HG03460 (cell line): ENCODE data around the gene KRTAP5-9.
"Not testable (repeated sequence)": the region's sequence is repeated elsewhere in the genome, so short reads cannot be mapped to it uniquely, and the experiment has no call there.

Experiments used
- ATAC-seq: cut with Tn5 transposase; IDR thresholded peaks from one replicate; pipeline ENCODE4 v1.9.1; 2021; ENCODE audit not compliant: unreplicated experiment

KRTAP5-9 gene

DNA sequence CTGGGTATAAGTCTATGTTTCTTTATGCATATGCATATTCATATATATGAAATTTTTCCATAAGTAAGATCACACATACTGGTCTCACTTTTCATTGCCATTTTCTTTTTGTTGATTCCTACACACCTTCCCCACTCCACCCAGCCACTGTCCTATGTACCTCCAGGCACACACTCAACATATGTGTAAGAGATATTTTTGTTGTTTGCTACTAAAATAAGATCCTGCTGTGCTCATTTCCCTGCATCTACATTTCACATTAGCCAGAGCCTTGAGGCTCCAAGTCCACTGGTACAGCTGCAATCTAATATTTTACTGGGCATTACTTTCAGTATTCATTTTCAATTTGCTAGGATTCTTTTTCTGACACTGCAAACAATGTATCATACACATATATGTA is 9.0 kb downstream of the KRTAP5-9 start:
- ATAC-seq: no peak

DNA sequence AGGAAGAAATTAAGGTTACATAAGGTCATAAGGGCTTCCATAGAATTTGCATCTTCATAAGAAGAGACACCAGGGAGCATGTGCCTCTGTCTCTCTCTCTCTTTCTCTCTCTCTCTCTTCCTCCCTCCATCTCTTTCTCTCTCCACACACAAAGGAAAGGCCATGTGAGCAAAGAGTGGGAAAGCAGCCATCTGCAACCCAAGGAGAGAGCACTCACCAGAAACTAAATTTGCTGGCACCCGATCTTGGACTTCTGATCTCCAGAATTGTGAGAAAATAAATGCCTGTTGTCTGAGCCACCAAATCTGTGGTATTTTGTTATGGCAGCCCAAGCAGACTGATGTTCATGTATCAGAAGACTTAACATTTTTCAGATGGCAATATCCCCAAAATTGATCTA is 10.8 kb downstream of the KRTAP5-9 start:
- ATAC-seq: no peak

DNA sequence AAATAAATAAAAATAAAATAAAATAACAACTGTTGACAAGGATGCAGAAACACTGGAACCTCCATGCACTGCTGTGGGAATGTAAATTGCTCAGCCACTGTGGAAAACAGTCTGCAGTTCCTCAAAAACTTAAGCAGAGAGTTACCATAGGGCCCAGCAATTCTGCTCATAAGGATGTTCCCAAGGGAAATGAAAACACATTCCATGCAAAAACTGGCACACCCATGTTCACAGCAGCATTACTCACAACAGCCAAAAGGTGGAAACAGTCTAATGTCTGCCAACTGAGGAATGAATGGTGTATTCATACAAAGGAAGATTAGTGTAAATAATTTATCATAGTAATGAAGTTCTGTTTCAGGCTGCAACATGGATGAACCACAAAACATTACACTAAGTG is 13.9 kb downstream of the KRTAP5-9 start:
- ATAC-seq: no peak

DNA sequence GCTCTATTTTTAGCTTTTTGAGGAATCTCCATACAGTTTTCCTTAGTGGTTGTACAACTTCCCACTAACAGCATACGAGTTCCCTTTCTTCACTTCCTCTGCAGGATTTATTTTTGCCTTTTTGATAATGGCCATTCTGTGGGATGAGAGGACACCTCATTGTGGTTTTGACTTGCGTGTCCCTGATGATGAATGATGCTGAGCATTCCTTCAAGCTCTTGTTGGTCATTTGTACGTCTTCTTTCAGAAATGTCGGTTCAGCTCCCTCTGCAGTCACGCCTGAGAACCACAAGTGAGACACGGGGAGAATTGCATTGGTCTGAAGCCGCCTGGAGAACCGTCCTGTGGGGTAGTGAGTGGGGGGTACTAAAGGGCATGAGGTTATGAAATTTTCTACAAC is 15.2 kb downstream of the KRTAP5-9 start:
- ATAC-seq: no peak

DNA sequence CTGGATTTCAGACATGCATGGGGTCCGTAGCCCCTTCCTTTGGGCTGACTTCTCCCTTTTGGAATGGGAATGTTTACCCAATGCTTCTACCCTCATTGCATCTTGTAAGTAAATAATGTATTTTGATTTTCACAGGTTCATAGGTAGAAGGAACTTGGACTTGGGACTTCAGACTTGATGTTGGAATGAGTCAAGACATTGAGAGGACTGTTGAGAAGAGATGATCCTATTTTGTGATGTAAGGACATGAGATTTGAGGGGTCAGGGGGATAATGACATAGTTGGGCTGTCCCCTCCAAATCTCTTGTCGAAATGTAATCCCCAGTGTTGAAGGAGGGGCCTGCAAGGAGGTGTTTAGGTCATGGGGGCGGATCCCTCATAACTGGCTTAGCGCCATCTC is 16.2 kb downstream of the KRTAP5-9 start:
- no peak for ATAC-seq

DNA sequence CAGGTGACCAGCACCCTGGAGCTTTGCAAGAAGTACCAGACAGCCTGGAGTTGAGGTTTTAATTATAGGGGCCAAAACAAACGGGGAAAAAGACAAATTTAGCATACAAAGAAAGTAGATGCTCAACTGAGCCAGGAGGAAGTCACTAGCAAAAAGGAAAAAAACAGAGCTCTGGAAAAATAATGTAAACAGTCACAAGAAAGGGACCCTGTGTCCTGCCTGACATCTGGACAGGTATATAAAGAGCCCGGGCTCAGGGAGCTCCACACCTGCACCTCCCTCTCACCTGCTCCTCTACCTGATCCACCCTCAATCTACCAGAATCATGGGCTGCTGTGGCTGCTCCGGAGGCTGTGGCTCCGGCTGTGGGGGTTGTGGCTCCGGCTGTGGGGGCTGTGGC is 17.0 kb downstream of the KRTAP5-9 start, which contains the start of gene KRTAP5-10:
Gene KRTAP5-10, plus strand, starts transcription at position 301 of the 400 bp plus-strand sequence. Its CDS starts 25 bp downstream, at position 326.
- ATAC-seq: no peak

DNA sequence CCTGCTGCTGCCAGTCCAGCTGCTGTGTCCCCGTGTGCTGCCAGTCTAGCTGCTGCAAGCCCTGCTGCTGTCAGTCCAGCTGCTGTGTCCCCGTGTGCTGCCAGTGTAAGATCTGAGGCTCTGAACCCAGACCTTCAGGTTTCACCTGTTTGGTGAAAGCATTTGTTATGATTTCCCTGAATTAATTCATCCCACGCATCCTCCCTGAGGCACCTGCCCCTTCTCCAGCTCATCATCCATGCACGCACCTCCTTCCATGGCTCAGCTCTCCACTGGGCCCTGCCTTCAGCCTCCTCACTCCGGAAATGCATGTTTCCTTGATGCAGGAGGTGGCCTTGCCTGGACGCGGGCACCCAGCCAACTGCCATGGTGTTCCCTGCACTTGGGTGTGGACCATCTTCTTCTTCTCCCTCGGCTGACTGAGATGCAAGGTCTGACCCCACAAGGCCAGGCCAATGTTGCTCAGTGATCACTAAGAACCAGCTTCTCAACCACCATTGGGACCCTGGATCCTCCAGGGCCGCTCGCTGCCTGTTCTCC is 17.9 kb downstream of the KRTAP5-9 start:
- ATAC-seq: no peak

DNA sequence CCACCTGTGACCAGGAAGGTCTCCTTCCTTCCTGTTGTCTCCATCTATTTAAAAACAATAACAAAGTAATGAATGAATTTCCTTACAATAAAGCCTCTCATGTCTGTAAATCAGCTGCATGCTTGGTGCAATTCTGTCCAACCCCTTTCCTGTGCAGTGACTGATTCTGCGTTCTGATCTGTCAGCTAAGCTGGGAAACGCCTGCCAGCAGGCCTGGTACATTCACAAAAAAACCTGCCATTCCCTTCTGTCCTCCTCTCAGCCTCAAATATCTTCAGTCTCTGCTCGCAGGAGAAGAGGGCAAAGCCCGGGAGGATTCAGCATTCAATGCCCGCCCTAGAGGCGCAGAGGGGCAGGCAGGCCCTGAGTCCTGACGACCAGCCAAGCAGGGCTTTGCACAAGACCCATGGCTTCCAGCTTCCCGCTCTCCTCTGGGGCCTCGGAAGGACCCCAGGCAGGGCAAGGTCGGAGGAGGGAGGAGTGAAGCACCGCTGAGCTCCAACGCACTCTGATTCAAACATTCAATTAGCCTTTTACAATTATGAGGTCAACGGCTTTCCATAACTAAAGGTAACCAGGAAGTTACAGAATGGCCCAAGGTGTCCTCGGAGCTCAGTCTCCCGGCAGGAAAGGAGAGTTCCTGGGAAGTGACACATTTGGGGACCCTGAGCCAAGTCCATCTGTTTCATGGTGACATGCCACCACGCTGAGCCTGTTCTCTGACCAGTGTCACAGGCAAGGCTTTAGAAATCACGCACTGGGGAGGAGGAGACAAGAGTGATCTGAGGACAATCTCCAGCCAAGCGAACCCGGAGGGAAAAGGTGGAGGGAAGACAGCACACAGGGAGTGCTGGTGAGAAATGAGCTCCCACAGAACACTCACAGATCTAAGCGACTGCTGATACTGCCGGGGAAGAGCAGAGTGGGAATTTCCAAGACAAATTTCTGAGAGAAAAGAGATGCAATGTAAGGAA is 18.7 kb downstream of the KRTAP5-9 start:
- not testable (repeated sequence) for ATAC-seq

DNA sequence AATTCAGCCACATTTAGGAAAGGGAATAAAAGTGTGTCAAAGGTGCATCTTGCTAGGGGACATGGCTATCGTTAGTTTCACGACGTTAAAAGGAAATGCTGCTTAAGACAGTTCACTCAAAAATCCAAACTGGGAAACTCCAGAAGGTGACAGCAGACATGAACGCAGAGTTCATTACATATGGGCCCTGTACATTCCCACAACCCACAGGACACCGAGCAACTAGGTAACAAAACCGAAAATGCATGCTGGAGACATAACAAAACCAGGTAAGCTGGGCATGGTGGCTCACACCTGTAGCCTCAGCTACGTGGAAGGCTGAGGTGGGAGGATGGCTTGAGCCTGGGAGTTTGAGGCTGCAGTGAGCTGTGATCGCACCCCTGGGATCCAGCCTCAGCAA is 19.4 kb downstream of the KRTAP5-9 start:
- ATAC-seq: not testable (repeated sequence)

DNA sequence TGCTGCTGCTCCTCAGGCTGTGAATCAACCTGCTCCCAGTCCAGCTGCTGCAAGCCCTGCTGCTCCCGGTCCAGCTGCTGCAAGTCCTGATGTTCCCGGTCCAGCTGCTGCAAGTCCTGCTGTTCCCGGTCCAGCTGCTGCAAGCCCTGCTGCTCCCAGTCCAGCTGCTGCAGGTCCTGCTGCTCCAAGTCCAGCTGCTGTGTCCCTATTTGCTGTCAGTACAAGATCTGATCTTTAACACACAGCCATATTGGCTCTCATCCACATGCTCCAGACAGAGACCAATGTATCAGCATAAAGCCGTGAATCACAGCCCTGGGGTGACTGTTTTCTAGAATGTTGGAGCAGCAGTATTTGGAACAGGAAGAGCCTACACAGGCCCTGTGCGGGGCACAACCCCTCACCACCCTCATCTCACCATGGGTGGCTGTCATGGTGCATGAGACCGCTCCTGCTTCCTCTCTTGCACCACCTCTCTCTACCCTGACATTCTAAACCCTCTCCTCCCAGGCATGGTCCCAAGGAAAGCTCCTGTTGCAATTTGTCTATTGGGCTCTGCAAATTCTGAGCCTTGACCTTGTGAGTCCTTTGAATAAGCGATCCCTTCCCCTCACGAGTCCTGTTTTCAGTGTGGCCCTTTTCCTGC is 20.6 kb downstream of the KRTAP5-9 start:
- ATAC-seq: no peak

DNA sequence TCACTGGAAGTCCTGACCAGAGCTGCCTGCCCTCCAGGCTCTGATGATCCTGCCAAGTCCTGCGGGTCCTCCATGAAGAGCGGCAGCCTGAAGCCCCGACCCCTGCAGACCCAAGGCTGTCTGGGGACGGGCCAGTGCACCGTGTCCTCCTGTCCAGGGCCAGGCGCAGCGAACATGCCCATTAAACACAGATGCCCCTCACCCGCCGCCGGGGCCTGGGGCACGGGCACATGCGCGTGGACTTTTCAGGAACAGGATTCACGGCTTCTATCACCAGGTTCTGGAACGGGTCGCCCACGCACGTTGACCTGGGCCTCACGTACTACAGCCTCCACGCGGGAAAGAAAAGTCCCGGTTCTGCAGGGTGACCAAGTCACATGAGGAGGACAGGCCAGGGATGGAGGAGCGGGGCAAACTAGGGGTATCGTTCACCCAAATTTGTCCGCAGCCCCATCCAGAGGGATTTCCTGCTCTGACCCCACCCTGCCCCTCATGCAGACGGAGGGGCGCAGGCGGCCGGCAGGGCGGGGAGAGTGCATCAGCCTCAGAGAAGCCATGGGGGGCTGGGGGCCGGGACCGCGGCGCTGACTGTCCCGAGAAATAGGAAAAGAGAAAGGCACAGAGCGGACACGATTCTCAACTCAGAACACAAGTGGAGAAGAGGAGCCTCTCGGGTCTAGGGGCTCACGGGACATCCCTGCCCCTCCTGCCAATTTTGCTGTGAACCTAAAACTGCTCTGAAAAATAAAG is 23.1 kb downstream of the KRTAP5-9 start:
- not testable (repeated sequence) for ATAC-seq

DNA sequence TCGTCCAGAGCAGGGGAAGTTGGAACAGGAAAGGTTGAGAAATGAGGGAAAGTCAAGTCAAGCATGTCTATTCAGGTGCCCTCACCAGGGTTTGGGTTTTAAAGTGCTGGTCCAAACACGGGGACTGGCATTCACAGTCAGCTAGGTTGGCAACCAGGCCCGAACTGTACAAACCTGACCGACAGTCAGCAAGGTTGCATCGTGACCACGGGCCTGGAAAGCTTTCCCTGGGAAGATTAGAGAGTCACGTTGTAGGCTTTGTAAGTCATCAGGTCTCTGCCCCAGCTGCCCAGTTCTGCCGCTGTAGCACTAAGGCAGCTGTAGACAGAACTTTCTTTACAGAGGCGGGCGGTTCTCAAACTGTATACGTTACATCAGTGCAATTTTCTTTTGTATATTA is 24.6 kb downstream of the KRTAP5-9 start:
- ATAC-seq: no peak

DNA sequence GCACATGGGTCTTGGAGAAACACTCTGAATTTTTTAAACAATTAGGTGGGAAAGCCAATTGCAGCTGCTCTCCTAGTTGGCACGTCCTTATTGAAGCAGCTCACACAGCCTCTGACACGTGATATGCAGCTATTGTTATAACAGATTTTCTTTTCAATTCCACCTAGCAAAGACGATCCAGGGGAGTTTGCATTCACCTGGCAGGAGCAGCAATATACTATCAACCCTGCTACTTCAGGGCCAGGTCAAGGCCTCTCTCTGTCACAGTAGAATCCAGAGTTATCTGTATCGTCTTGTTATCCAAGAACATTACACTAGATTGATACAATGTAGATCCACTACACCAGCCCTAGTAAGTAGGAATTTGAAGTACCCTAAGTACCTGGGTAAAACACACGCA is 26.2 kb downstream of the KRTAP5-9 start:
- ATAC-seq: no peak

DNA sequence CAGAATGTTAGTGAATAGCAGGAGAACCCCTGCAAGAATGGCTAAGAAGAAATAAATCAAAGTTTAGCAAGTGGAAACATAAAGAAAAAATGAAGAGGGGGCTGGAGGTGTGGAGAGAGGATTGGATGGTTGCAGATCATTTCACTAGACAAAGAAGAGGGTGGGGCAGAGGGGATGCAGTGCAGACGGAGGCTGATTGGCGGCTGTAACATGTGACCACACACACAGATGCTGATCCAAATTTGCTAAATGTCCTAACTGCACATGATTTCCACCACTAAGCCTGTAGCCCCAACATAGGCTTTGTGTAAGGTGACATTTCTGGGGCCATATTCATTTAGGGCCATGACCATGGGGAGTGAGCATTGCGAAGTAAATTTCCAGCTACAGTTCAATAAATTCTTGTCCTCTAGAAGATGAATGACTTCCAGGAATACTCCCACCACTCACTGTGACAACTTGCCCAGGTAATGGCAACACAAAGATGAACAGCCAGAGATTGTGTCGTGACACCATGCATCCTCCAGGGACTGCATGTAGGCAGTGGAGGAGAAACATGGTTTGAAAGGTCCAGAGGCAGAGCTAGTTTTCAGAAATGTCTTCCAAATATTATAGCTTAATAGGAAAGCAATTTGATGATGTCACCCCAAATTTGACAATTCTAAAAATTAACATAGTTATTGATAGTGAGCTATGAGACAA is 27.7 kb downstream of the KRTAP5-9 start:
- ATAC-seq: no peak

DNA sequence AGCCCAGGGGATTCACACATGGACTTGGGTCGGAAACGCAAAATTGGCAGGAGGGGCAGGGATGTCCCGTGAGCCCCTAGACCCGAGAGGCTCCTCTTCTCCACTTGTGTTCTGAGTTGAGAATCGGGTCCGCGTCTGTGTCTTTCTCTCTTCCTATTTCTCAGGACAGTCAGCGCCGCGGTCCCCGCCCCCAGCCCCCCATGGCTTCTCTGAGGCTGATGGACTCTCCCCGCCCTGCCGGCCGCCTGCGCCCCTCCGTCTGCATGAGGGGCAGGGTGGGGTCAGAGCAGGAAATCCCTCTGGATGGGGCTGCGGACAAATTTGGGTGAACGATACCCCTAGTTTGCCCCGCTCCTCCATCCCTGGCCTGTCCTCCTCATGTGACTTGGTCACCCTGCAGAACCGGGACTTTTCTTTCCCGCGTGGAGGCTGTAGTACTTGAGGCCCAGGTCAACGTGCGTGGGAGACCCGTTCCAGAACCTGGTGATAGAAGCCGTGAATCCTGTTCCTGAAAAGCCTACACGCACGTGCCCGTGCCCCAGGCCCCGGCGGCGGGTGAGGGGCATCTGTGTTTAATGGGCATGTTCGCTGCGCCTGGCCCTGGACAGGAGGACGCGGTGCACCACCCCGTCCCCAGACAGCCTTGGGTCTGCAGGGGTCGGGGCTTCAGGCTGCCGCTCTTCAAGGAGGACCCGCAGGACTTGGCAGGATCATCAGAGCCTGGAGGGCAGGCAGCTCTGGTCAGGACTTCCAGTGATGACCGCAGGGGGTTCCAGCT is 28.7 kb downstream of the KRTAP5-9 start:
- ATAC-seq: not testable (repeated sequence)

DNA sequence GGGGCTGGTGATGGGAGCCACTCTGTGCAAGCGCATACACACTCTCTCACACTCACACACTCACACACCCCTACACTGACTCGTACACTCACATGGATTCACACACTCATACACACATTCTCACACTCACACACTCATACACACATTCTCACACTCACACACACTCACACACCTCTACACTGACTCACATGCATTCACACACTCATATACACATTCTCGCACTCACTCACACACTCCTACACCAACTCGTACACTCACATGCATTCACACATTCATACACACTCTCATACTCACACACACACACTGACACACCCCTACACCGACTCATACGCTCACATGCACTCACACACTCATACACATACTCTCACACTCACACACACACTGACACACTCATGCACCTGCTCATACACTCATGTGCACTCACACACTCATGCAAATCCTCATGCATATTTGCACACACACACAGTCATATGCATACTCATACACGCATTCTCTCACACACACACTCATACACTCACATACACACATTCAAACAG is 29.3 kb downstream of the KRTAP5-9 start:
- ATAC-seq: no peak

DNA sequence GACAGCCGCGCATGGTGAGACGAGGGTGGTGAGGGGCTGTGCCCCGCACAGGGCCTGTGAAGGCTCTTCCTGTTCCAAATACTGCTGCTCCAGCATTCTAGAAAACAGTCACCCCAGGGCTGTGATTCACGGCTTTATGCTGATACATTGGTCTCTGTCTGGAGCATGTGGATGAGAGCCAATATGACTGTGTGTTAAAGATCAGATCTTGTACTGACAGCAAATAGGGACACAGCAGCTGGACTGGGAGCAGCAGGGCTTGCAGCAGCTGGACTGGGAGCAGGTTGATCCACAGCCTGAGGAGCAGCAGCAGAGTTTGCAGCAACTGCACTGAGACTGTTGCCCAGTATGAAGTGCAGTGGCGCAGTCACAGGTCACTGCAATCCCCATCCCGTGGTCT is 31.3 kb downstream of the KRTAP5-9 start:
- not testable (repeated sequence) for ATAC-seq

DNA sequence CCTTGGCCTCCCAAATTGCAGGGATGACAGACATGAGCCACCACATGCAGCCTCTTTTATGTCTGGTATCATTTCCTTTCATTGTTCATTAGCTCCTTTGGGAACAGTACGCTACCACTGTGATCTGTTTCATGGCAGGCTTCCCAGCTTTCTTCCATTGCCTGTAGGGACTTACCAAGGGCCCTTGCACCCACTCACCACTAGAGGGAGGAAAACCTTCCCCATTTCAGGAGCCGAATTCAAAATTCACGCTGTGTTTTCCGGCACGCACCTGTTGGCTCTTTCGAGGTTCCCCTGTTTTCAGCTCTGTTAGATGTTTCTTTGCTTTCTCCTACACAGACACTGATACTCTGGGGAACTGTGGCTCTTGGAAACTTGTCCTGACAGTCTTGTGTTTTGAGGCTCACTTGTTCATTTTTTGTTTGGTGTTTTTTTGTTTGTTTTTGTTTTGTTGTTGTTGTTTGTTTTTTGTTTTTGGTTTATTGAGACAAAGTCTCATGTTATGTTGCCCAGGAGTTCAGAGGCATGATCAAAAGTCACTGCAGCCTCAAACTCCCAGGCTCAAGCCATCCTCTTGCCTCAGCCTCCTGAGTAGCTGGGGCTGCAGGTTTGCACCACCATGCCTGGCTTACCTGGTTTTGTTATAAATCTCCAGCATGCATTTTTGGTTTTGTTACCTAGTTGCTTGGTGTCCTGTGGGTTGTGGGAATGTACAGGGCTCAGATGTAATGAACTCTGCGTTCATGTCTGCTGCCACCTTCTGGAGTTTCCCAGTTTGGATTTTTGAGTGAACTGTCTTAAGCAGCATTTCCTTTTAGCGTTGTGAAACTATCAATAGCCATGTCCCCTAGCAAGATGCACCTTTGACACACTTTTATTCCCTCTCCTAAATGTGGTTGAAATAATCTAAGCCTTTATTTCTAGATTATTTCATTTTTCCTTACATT is 32.1 kb downstream of the KRTAP5-9 start:
- no peak for ATAC-seq
